Panc1 (cell line): ENCODE results near the gene EML5.

ENCODE experiments used
- CTCF ChIP-seq: fragments of 450-650 bp; IDR thresholded peaks from 2 replicates; pipeline ENCODE4 v1.5.1; 2017; ENCODE audit warnings: mild to moderate bottlenecking
- POLR2AphosphoS5 ChIP-seq: IDR thresholded peaks from 2 replicates; pipeline ENCODE4 v1.6.1; 2012; ENCODE audit warnings: mild to moderate bottlenecking, low read depth, low read length, moderate library complexity
- TCF7L2 ChIP-seq: IDR thresholded peaks from 2 replicates; pipeline ENCODE4 v1.6.1; 2011; ENCODE audit warnings: mild to moderate bottlenecking, low read depth, low read length, inconsistent platforms

GRCh38 chr14:88572117-88572516 lies 220.6 kb downstream of the EML5 start:
- no peak for TF ChIP-seq CTCF
- TF ChIP-seq POLR2AphosphoS5 = no peak
- TF ChIP-seq TCF7L2 = no peak
